ENCODE results near the gene MED13L. TPM values are rescaled to one million over a fixed set of nuclear protein-coding genes. Genes with fewer than 3 reads are reported as not detected.
"Not testable (repeated sequence)": the region's sequence is repeated elsewhere in the genome, so short reads cannot be mapped to it uniquely, and the experiment has no call there.

The MED13L gene
- total RNA-seq, 2 experiments from 2014 or later, result 40.5 to 41.1 TPM

GRCh38 chr12:116248930-116249329, 28.6 kb downstream of the MED13L start:
- no peak overlapping the region for H3K4me3 Mint-ChIP-seq
- no peaks in the 10 kb centered on the region for H3K27me3 Mint-ChIP-seq
- H3K9me3 Mint-ChIP-seq, result peaks cover 24% of the 10 kb centered on the region
- H3K27ac Mint-ChIP-seq, result no peak overlapping the region
- peaks cover 25% of the 10 kb centered on the region for H3K36me3 Mint-ChIP-seq
- no peak for DNase-seq
- peaks cover 53% of the 10 kb centered on the region for H3K4me1 Mint-ChIP-seq

GRCh38 chr12:116248433-116248832, 29.1 kb downstream of the MED13L start:
- H3K27me3 Mint-ChIP-seq, result no peaks in the 10 kb centered on the region
- H3K4me1 Mint-ChIP-seq, result peaks cover 57% of the 10 kb centered on the region
- no peak for DNase-seq
- H3K36me3 Mint-ChIP-seq, result peaks cover 24% of the 10 kb centered on the region
- peaks cover 24% of the 10 kb centered on the region for H3K9me3 Mint-ChIP-seq
- no peak overlapping the region for H3K4me3 Mint-ChIP-seq
- H3K27ac Mint-ChIP-seq, result no peak overlapping the region

- no peak for DNase-seq
- no peak overlapping the region for H3K4me3 Mint-ChIP-seq
- peaks cover 18% of the 10 kb centered on the region for H3K9me3 Mint-ChIP-seq
- peaks cover 17% of the 10 kb centered on the region for H3K36me3 Mint-ChIP-seq
- peaks cover 64% of the 10 kb centered on the region for H3K4me1 Mint-ChIP-seq
- H3K27ac Mint-ChIP-seq, result no peak overlapping the region
- no peaks in the 10 kb centered on the region for H3K27me3 Mint-ChIP-seq
Observed at GRCh38 chr12:116247377-116247776, 30.1 kb downstream of the MED13L start.

- no peaks in the 10 kb centered on the region for H3K27me3 Mint-ChIP-seq
- no peak overlapping the region for H3K4me3 Mint-ChIP-seq
- no peak overlapping the region for H3K27ac Mint-ChIP-seq
- peaks cover 11% of the 10 kb centered on the region for H3K9me3 Mint-ChIP-seq
- H3K4me1 Mint-ChIP-seq, result peaks cover 61% of the 10 kb centered on the region
- DNase-seq, result no peak
- peaks cover 10% of the 10 kb centered on the region for H3K36me3 Mint-ChIP-seq
Observed at GRCh38 chr12:116246490-116247179, 30.9 kb downstream of the MED13L start.

- H3K27ac Mint-ChIP-seq, result no peak overlapping the region
- peaks cover 8% of the 10 kb centered on the region for H3K9me3 Mint-ChIP-seq
- no peak for DNase-seq
- peaks cover 65% of the 10 kb centered on the region for H3K4me1 Mint-ChIP-seq
- peaks cover 11% of the 10 kb centered on the region for H3K36me3 Mint-ChIP-seq
- H3K4me3 Mint-ChIP-seq, result no peak overlapping the region
- no peaks in the 10 kb centered on the region for H3K27me3 Mint-ChIP-seq
Observed at GRCh38 chr12:116245189-116245588, 32.3 kb downstream of the MED13L start.

- Mint-ChIP-seq H3K4me3 (no peak overlapping the region), H3K9me3 (peaks cover 3% of the 10 kb centered on the region), H3K27me3 (no peaks in the 10 kb centered on the region), H3K4me1 (peaks cover 67% of the 10 kb centered on the region), H3K27ac (peak overlapping the region; percentile 56), H3K36me3 (peaks cover 6% of the 10 kb centered on the region)
- DNase-seq, result no peak
Observed at GRCh38 chr12:116244474-116245090, 32.9 kb downstream of the MED13L start.

- H3K27me3 Mint-ChIP-seq, result no peaks in the 10 kb centered on the region
- H3K36me3 Mint-ChIP-seq, result peaks cover 4% of the 10 kb centered on the region
- H3K4me3 Mint-ChIP-seq, result no peak overlapping the region
- peaks cover 64% of the 10 kb centered on the region for H3K4me1 Mint-ChIP-seq
- H3K9me3 Mint-ChIP-seq, result peaks cover 1% of the 10 kb centered on the region
- H3K27ac Mint-ChIP-seq, result peak overlapping the region; percentile 25
- DNase-seq, result no peak
Observed at GRCh38 chr12:116244001-116244400, 33.5 kb downstream of the MED13L start.

GRCh38 chr12:116242740-116243139, 34.8 kb downstream of the MED13L start:
- DNase-seq, result no peak
- H3K9me3 Mint-ChIP-seq, result peaks cover 1% of the 10 kb centered on the region
- peaks cover 4% of the 10 kb centered on the region for H3K36me3 Mint-ChIP-seq
- H3K27me3 Mint-ChIP-seq, result no peaks in the 10 kb centered on the region
- peaks cover 58% of the 10 kb centered on the region for H3K4me1 Mint-ChIP-seq
- no peak overlapping the region for H3K27ac Mint-ChIP-seq
- H3K4me3 Mint-ChIP-seq, result no peak overlapping the region

GRCh38 chr12:116241157-116241759, 36.2 kb downstream of the MED13L start:
- no peak overlapping the region for H3K27ac Mint-ChIP-seq
- peaks cover 1% of the 10 kb centered on the region for H3K9me3 Mint-ChIP-seq
- DNase-seq, result no peak
- no peaks in the 10 kb centered on the region for H3K27me3 Mint-ChIP-seq
- peaks cover 59% of the 10 kb centered on the region for H3K4me1 Mint-ChIP-seq
- H3K36me3 Mint-ChIP-seq, result peaks cover 4% of the 10 kb centered on the region
- no peak overlapping the region for H3K4me3 Mint-ChIP-seq

GRCh38 chr12:116238570-116239119, 38.8 kb downstream of the MED13L start:
- H3K36me3 Mint-ChIP-seq, DNase-seq, H3K27me3 Mint-ChIP-seq, H3K27ac Mint-ChIP-seq, H3K4me3 Mint-ChIP-seq, H3K9me3 Mint-ChIP-seq: not testable (repeated sequence)
- H3K4me1 Mint-ChIP-seq, result peaks cover 43% of the 10 kb centered on the region

- DNase-seq, result no peak
- Mint-ChIP-seq H3K4me1 (peaks cover 39% of the 10 kb centered on the region), H3K36me3 (peaks cover 4% of the 10 kb centered on the region), H3K4me3 (no peak overlapping the region), H3K27me3 (no peaks in the 10 kb centered on the region), H3K9me3 (peaks cover 1% of the 10 kb centered on the region), H3K27ac (no peak overlapping the region)
Observed at GRCh38 chr12:116238149-116238548, 39.3 kb downstream of the MED13L start.

- Mint-ChIP-seq H3K9me3 (peaks cover 1% of the 10 kb centered on the region), H3K36me3 (peaks cover 4% of the 10 kb centered on the region), H3K4me3 (no peak overlapping the region), H3K27ac (no peak overlapping the region), H3K4me1 (peaks cover 35% of the 10 kb centered on the region), H3K27me3 (no peaks in the 10 kb centered on the region)
- no peak for DNase-seq
Observed at GRCh38 chr12:116236976-116237375, 40.5 kb downstream of the MED13L start.

- Mint-ChIP-seq H3K36me3 (peaks cover 6% of the 10 kb centered on the region), H3K27ac (peak overlapping the region; percentile 71), H3K9me3 (peaks cover 1% of the 10 kb centered on the region), H3K27me3 (no peaks in the 10 kb centered on the region), H3K4me1 (peaks cover 33% of the 10 kb centered on the region), H3K4me3 (peak overlapping the region; percentile 36)
- DNase-seq, result peak; percentile 18
Observed at GRCh38 chr12:116236148-116236731, 41.3 kb downstream of the MED13L start.

- not testable (repeated sequence) for H3K4me3 Mint-ChIP-seq, H3K27me3 Mint-ChIP-seq, H3K9me3 Mint-ChIP-seq, DNase-seq, H3K27ac Mint-ChIP-seq
- H3K4me1 Mint-ChIP-seq, result peaks cover 32% of the 10 kb centered on the region
- H3K36me3 Mint-ChIP-seq, result peaks cover 10% of the 10 kb centered on the region
Observed at GRCh38 chr12:116234148-116234547, 43.3 kb downstream of the MED13L start.

GRCh38 chr12:116233669-116234068, 43.8 kb downstream of the MED13L start:
- H3K4me3 Mint-ChIP-seq, result no peak overlapping the region
- DNase-seq, result no peak
- H3K4me1 Mint-ChIP-seq, result peaks cover 34% of the 10 kb centered on the region
- H3K9me3 Mint-ChIP-seq, result no peaks in the 10 kb centered on the region
- H3K27me3 Mint-ChIP-seq, result no peaks in the 10 kb centered on the region
- H3K36me3 Mint-ChIP-seq, result peaks cover 10% of the 10 kb centered on the region
- H3K27ac Mint-ChIP-seq, result no peak overlapping the region
